ENCODE results near the gene FBXL17.

DNA sequence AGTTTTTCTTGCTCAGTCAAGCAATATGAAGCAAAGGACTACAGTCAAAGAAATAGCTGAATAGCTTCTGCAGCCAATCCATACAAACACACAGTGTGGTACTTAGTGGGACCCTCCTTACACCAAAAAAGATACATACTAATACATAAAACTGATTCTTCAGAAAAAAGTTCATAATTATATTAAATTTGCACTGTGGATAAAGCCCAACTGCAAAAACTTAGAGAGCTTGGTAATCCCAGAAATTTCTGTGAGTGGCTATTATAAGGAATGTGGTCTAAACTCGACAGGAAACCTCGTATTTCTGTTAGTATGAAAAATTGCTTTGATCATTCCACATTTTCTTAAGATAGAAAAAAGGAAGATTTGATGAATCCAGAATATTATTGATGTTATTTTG, 245.4 kb downstream of the FBXL17 start:
- TF ChIP-seq, protein P1, sequence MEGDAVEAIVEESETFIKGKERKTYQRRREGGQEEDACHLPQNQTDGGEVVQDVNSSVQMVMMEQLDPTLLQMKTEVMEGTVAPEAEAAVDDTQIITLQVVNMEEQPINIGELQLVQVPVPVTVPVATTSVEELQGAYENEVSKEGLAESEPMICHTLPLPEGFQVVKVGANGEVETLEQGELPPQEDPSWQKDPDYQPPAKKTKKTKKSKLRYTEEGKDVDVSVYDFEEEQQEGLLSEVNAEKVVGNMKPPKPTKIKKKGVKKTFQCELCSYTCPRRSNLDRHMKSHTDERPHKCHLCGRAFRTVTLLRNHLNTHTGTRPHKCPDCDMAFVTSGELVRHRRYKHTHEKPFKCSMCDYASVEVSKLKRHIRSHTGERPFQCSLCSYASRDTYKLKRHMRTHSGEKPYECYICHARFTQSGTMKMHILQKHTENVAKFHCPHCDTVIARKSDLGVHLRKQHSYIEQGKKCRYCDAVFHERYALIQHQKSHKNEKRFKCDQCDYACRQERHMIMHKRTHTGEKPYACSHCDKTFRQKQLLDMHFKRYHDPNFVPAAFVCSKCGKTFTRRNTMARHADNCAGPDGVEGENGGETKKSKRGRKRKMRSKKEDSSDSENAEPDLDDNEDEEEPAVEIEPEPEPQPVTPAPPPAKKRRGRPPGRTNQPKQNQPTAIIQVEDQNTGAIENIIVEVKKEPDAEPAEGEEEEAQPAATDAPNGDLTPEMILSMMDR (IDR thresholded peaks at IDR 0.05), result no peak
- TF ChIP-seq POLR2A (IDR thresholded peaks at IDR 0.05) (no peak), EP300 (IDR thresholded peaks at IDR 0.05) (no peak)
